ENCODE data around the gene SERHL2.
"Not testable (repeated sequence)": the region's sequence is repeated elsewhere in the genome, so short reads cannot be mapped to it uniquely, and the experiment has no call there.

SERHL2 gene

DNA sequence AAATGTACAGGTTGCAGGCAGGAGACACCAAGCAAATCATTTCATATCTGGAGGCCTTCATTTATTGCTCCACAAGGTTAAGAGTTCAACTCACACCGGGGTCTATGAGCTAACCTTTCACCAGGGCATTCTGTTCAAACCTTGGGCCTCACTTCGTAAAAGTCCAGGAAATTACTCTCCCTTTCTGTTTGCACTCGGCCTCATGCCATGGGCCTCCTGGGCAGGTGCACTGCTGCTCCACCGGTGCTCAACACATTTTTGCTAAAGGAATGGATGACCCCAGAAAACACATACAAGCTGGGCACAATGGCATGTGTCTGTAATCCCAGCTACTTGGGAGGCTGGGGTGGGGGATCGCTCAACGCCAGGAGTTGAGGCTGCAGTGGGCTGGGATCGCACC lies 17.6 kb upstream of the SERHL2 start:
- DNase-seq, result no peak

DNA sequence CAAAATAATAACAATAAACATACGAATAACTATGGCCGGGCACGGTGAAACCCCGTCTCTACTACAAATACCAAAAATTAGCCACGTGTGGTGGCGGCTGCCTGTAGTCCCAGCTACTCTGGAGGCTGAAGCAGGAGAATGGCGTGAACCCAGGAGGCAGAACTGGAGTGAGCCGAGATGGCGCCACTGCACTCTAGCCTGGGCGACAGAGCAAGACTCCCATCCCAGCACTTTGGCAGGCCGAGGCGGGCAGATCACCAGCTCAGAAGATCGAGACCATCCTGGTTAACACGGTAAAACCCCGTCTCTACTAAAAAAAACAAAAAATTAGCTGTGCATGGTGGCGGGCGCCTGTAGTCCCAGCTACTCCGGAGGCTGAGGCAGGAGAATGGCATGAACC lies 17.1 kb upstream of the SERHL2 start:
- DNase-seq, result not testable (repeated sequence)

DNA sequence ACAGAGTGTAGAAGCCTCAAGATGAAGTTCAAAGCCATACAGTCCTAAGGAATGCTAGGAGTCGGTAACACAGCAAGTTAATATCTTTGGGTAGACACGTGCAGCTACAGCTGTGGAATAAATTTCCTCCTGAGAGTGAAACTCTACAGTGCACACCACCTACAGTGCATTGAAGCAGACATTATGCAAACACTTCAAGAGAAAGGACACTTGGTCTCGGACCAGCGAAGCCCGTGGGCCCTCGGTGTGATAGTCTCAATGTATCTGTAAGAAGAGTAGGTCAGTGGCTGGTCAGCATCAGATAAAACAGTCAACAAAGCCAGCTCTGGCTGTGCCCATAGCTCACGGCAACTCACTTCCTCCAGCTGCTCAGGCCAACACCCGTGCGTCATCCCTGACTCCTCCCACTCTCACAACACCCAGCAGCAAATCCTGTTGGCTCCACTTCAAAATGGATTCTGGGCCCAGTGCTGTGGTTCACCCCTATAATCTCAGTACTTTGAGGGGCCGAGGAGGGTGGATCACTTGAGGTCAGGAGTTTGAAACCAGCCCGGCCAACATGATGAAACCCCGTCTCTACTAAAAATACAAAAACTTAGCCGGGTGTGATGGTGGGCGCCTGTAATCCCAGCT lies 16.4 kb upstream of the SERHL2 start:
- not testable (repeated sequence) for DNase-seq

DNA sequence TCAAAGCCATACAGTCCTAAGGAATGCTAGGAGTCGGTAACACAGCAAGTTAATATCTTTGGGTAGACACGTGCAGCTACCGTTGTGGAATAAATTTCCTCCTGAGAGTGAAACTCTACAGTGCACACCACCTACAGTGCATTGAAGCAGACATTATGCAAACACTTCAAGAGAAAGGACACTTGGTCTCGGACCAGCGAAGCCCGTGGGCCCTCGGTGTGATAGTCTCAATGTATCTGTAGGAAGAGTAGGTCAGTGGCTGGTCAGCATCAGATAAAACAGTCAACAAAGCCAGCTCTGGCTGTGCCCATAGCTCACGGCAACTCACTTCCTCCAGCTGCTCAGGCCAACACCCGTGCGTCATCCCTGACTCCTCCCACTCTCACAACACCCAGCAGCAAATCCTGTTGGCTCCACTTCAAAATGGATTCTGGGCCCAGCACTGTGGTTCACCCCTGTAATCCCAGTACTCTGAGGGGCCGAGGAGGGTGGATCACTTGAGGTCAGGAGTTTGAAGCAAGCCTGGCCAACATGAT lies 14.5 kb upstream of the SERHL2 start:
- DNase-seq, result not testable (repeated sequence)

DNA sequence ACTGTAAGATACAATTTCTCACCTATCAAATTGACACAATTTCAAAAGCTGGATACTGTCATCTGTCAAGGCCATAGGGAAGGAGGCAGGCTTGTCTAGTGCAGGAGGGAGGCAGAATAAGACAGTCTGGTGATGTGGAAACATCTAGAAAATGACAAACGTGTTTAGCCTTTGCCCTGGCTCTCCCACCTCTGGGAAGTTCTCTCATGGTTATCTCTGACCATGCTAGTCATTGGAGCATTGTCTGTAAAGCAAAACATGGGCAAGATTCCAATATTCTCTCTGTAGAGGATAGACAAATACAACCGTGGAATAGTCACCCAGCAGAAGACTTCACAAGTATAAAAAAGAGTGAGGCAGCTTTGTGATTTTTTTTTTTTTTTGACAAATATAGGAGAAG lies 9.1 kb upstream of the SERHL2 start:
- DNase-seq, result no peak

DNA sequence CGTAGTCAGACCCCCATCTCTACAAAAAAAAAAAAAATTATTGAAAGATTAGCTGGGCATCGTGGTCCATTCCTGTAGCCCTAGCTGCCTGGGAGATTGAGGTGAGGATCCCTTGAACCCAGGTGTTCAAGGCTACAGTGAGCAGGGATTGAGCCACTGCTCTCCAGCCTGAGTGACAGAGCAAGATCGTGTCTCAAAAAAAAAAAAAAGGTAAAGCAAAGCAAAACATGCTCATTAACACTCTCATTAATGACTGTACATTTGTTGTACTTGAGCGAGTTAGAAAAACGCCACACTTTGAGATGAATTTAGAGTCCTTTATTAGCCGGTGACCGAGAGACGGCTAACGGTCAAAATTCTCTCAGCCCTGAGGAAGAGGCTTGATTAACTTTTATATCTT lies 6.2 kb upstream of the SERHL2 start:
- DNase-seq, result no peak

DNA sequence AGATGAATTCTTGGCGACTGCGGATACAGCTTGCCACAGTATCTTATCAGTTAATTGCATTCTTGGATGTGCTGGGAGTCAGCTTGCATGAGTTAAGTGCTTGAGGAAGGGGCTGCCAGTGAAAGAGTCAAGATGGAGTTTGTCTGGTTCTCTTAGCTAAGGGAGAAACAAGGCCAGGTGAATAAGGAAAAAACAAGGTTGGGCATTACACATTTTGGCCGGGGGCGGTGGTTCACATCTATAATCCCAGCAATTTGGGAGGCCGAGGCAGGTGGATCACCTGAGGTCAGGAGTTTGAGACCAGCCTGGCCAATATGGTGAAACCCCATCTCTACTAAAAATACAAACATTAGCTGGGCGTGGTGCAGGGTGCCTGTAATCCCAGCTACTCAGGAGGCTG lies 5.6 kb upstream of the SERHL2 start:
- not testable (repeated sequence) for DNase-seq

DNA sequence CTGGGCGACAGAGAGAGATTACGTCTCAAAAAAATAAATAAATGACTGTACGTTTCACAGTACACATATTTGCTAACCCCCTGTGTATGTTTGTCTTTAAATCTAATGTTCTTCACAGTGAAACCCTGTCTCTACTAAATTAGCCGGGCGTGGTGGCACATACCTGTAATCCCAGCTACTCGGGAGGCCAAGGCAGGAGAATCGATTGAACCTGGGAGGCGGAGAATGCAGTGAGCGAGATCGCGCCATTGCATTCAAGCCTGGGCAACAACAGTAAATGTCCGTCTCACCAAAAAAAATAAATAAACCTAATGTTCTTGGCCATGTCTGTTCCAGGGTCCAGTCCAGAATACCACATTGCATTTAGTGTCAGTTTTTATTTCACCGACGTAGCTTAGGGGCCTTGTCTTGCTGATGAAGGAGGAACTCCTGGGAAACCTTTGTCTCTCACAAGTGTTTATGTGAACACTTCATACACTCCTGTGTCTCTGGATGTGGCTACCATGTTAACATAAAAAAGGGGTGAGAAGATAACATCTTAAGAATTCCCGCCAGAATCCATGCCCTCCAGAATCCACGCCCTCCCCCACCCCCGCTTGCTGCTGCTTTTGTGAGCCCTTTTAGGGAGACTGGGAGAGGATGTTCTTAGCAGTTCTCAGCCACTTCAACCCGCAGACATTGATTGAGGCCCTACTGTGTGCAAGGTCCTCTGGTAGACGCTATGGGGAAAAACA lies 5.0 kb upstream of the SERHL2 start:
- no peak for DNase-seq

DNA sequence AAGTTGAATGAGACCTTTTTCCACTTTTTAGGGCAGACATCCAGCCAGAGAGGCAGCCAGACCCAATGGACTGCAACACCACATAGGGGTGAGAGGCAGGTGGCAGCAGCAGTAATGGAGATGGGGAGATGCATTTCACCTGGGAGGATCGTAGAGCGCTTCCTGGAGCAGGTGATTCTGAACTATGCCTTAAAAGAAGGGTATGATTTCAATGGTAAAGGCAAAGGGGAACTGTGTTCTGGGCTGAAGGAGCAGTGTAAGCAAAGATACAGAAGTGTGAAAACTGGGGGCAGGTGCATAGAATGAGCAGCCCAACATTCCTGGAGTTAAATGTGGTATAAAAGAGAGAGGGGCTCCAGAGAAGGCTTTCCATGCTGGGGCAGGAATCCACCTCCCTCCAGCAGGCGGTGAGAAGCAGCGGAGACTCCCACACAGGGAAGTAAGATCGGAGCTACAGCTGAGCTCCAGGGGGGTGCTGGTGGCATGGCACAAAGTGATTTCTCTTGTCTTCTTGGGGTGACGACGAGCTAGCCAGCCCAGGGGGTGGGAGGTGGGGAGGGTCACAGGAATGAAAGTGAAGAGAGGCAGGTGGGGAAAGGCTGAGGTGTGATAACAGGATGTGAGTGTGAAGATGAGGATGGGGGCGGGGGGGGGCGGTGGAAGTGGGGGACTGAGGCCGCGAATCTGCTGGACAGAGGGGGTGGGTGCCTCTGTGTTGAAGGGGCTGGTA lies 4.3 kb upstream of the SERHL2 start:
- no peak for DNase-seq

DNA sequence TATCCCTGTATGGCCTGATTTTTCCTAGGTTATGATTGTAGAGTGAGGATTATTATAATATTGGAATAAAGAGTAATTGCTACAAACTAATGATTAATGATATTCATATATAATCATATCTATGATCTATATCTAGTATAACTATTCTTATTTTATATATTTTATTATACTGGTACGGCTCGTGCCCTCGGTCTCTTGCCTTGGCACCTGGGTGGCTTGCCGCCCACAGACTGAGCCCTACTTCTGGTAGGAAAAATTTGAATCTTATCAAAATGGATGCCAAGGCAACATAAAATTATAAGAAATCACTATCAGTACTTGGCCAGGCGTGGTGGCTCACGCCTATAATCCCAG lies 1.5 kb upstream of the SERHL2 start:
- DNase-seq, result not testable (repeated sequence)

DNA sequence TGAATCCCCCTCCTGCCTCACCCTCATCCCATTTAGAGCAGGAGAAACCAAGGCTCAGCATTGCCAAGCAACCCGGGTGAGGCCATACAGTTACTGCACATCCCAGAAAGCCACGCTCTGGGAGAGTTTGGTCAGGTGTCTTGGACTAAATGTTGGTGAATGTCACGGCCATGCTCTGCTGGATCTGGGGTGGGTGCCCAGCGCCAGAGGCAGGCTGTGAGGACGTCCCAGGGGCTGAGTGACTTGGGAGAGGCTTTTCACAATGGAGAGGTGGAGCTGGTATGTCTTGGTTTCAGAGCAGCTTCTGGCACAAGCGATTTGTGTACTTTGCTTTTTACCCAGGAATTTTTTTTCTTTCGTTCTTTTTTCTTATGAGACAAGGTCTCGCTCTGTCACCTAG lies 6.6 kb downstream of the SERHL2 start:
- no peak for DNase-seq

DNA sequence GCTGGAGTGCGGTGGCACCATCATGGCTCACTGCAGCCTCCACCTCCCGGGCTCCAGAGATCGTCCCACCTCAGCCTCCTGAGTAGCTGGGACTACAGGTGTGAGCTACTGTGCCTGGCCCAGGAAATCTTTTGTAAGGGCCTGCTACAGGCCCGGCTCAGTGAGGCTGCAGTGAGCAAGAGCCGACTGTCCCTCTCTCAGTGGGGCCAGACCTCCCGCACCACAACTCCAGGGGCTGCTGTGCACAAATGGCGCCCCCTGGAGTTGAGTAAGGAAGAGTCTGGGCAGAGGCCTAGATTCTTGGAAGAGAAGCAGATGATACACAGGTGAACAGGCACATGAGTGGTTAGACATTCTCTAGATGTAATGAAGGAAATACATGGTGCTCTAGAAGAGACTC lies 7.0 kb downstream of the SERHL2 start:
- no peak for DNase-seq

DNA sequence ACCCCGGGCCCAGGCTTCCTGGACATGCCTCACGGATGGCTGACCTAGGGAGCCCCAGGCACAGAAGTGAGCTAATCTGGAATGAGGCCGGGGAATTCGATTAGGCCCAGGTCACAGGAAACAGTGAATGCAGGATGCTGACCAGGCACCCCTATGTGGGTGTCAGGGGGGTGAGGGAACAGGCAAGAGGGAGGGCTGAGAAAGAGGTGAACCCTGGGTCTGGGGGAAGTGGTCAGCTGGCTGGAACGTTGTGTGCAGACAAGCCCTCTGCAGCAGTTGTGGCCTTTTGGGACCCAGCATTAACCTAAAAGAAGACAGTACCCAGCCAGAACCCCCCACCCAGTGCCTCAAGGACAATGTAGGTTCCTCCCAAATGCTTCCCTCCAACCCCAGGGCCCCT lies 8.1 kb downstream of the SERHL2 start:
- no peak for DNase-seq

DNA sequence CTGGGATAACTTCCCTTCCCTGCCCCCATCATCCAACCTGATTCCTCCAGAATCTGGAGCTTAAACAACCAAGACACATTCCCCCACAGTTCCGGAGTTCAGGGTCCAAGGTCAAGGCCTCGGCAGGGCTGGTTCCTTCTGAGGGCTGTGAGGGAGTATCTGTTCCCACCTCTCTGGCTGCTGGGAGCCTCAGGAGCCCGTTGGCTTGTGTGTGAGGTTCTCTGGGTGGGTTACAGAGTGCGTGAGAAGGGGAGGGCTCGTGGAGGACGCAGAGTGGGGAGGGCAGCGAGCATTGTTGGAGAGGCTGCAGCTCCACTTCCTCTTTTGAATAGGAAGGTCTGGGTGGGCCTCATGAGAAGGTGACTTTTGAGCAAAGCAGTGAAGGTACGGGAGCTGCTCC lies 8.5 kb downstream of the SERHL2 start:
- no peak for DNase-seq

DNA sequence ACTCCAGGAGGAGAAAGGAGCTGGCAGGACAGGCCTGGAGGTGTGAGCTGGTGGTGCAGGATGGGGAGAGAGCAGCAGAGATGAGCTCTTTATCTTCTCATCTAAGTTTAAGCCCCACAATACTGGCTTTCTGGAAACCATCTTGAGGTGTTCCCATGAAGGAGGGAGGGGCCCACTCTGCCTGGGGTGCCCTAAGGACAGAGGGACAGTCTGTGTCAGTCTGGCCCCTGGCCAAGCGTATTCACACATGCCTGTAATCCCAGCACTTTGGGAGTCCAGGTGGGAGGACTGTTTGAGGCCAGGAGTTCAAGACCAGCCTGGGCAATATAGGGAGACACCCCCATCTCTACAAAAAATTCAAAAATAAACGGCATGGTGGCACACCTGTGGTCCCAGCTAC lies 8.9 kb downstream of the SERHL2 start:
- DNase-seq, result no peak

DNA sequence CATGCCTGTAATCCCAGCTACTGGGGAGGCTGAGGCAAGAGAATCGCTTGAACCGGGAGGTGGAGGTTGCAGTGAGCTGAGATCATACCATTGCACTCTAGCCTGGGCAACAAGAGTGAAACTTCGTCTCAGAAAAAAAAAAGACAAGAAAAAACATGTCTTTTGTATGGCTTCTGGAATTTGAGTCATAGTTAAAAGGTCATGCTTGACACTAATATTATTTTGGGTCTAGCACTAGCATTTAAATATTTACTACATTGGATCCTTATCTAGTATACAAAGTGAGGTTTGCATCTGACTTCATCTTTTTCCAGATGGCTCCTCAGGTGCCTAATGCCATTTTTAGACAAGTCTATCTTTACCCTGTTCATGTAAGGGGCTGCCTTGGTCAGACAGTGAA lies 10.2 kb downstream of the SERHL2 start:
- not testable (repeated sequence) for DNase-seq

DNA sequence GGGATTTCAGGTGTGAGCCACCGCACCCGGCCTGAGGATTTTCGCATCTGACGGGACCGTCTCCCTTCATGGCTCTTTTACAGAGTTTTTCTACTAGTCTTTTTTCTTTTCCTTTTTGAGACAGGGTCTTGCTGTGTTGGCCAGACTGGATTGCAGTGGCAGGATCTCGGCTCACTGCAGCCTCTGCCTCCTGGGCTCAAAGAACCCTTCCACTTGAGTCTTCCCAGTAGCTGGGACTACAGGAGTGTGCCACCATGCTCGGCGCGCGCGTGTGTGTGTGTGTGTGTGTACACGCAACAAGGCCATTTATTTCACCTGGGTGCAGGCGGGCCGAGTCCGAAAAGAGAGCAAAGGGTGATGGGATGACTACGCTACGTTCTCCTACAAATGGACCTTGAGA lies 10.9 kb downstream of the SERHL2 start:
- DNase-seq, result no peak

DNA sequence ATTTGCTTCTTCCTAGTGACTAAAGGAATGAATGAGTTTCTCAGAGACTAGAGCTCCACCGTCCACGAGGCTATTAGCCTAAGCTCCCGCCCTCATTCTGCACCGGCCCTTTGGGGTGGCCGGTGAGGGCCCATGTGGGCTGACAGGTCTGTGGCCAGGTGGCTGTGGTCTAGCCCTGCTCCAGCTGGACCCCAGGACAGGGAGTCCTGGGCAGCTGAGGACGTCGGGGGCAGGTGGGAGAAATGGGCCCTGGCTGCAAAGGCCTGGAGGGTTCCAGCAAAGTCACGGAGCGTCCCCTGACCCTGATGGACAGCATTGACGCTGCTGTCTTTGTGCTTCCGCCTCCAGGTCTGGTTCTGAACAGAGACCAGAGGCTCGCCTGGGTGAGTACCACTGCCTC lies 12.2 kb downstream of the SERHL2 start:
- no peak for DNase-seq

DNA sequence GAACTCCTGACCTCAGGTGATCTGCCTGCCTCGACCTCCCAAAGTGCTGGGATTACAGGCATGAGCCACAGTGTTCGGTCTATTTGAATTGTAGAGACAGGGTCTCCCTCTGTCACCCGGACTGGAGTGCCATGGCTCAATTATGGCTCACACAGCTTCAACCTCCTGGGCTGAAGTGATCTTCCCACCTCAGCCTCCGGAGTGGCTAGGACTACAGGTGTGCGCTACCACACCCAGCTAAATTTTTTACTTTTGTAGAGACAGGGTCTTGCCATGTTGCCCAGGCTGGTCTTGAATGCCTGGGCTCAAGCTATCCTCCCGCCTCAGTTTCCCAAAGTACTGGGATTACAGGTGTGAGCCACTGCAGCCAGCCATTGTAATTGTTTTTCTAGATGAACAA lies 14.2 kb downstream of the SERHL2 start:
- not testable (repeated sequence) for DNase-seq

DNA sequence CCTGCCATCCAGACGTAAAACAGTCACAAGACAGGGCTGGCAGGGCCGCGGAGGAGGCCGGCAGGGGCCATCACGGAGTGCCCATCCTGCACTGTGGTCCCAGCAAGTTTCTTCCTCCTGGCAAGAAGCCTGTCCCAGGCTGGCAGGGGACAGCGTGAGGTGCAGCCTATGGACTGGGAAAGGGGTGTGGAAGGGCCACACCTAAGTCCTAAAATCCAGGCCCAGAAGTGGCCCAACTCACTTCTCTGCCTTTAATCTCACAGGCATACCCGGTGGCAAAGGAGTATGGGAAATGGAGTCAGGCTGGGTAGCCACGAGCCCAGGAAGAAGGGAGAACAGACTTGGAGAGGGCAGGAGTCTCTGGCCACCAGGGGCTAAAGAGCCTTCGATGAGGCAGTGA lies 16.8 kb downstream of the SERHL2 start:
- DNase-seq, result not testable (repeated sequence)

DNA sequence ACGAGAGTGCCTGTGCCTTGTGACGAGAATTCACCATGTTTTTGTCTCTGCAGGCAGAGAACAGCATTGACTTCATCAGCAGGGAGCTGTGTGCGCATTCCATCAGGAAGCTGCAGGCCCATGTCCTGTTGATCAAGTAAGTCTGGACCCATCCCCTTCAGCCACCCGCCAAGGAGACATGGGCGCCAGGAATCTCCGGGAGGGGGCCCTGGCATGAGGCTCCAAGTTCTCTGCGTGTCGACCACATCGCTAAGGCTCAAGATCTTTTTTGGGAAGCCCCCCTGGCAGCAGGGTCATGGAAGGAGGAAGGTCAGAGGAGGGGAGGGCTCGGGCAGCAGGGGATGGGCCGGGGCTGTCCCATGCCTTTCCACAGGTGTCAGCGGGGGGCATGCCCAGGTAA lies 17.3 kb downstream of the SERHL2 start:
- DNase-seq, result not testable (repeated sequence)

DNA sequence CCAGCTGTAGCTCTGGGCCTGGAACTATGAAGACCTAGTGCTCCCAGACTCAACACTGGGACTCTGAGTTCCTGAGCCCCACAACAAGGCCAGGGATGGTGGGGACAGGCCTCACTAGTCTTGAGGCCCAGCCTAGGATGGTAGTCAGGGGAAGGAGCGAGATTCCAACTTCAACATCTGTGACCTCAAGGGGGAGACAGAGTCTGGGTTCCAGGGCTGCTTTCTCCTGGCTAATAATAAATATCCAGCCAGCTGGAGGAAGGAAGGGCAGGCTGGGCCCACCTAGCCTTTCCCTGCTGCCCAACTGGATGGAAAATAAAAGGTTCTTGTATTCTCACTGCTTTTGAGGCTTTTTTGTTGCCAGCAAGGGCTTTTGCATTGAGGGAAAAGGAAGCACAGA lies 20.3 kb downstream of the SERHL2 start:
- not testable (repeated sequence) for DNase-seq

DNA sequence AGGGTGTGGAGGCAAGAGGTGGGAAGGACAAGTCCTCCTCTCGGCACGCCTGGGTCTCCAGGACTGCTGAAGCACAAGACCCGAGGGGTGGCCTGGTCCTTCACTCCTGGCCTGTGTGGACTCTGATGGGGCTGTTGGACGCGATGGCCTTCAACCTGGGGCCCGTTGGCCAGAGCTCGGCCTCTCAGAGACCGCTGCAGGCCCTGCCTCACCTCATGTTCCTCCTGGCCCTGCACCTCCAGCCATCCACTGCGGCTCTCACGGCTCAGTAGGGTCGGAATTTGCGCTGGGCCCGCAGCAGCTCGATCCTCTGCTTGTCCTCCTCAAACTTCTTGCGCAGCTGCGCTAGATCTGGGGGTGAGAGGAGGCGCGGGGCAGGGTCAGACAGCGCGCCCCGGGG lies 20.7 kb downstream of the SERHL2 start:
- DNase-seq, result not testable (repeated sequence)

DNA sequence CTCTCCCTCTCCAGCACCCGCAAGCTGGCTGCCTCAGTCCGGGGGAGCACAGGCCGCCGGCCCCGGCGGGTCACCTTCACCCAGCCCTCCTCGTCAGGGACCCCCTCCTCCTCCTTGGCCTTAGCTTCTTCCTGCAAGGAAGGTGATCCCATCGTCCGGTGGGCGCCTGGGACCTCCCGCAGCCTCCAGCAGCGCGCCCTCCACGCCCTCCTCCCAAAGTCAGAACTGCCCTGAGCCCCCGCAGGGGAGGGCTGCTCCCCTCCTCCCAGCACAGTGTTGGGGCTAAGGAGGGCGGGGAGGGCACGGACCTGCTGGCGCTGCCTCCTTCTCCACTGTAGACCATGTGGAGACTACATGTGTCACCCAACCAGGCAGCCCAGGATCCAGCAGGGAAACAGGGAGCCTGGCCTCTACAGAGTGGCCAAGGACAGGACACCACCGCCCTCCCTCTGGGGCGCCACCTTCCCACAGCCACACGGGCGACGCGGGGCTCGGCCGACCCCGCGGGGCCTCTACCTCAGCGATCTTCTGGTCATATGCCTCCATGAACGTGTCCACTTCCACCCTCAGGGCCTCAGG lies 22.3 kb downstream of the SERHL2 start:
- not testable (repeated sequence) for DNase-seq
